Measurements from ENCODE around the gene PSTPIP1. TPM values are rescaled to one million over a fixed set of nuclear protein-coding genes. Genes with fewer than 3 reads are reported as not detected.

Gene PSTPIP1
- total RNA-seq, 4 donors from 2014 or later: 7.7 to 11.8 (median 8.1) TPM

GRCh38 chr15:76987896-76988860 is 6.7 kb upstream of the PSTPIP1 start:
- peak overlapping the region in 3 of 4 donors; percentile 27 to 57 (median 47) for H3K27ac ChIP-seq (replicated peaks in 1 of 4)
- H3K36me3 ChIP-seq: no peaks in the 10 kb centered on the region
- intact Hi-C loops (cut with DNase I): no loop called here
- no peaks in the 10 kb centered on the region for H3K9me3 ChIP-seq
- DNase-seq (ENCODE audit: extremely low spot score): no peak
- no peak overlapping the region for H3K4me3 ChIP-seq
- H3K4me1 ChIP-seq: peaks cover 8 to 21% (median 13%) of the 10 kb centered on the region in 4 donors
- no peaks in the 10 kb centered on the region for H3K27me3 ChIP-seq
- WGBS: 72% methylated on average over 11 of the region's 11 CpGs
- TF ChIP-seq, protein P1, sequence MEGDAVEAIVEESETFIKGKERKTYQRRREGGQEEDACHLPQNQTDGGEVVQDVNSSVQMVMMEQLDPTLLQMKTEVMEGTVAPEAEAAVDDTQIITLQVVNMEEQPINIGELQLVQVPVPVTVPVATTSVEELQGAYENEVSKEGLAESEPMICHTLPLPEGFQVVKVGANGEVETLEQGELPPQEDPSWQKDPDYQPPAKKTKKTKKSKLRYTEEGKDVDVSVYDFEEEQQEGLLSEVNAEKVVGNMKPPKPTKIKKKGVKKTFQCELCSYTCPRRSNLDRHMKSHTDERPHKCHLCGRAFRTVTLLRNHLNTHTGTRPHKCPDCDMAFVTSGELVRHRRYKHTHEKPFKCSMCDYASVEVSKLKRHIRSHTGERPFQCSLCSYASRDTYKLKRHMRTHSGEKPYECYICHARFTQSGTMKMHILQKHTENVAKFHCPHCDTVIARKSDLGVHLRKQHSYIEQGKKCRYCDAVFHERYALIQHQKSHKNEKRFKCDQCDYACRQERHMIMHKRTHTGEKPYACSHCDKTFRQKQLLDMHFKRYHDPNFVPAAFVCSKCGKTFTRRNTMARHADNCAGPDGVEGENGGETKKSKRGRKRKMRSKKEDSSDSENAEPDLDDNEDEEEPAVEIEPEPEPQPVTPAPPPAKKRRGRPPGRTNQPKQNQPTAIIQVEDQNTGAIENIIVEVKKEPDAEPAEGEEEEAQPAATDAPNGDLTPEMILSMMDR (IDR thresholded peaks at IDR 0.05): no peak
- TF ChIP-seq POLR2A (IDR thresholded peaks at IDR 0.05; ENCODE audit: low read depth): no peak
- TF ChIP-seq POLR2AphosphoS5 (IDR thresholded peaks at IDR 0.05): no peak
- TF ChIP-seq EP300 (IDR thresholded peaks at IDR 0.05): no peak

- intact Hi-C loops (cut with DNase I): no loop called here
These were observed 5.8 kb upstream of the PSTPIP1 start for GRCh38 chr15:76988867-76989780.

GRCh38 chr15:76991048-76991447 is 3.9 kb upstream of the PSTPIP1 start:
- TF ChIP-seq, protein P1 (IDR thresholded peaks at IDR 0.05): no peak
- TF ChIP-seq POLR2AphosphoS5 (IDR thresholded peaks at IDR 0.05): no peak
- TF ChIP-seq POLR2A (IDR thresholded peaks at IDR 0.05; ENCODE audit: low read depth): no peak
- no peak for TF ChIP-seq EP300 (IDR thresholded peaks at IDR 0.05)
- intact Hi-C loops (cut with DNase I): no loop called here
- Histone ChIP-seq H3K36me3 (no peaks in the 10 kb centered on the region), H3K27ac (replicated peaks in 1 of 4) (no peak overlapping the region), H3K4me1 (peaks cover 13 to 35% (median 31%) of the 10 kb centered on the region in 4 donors), H3K4me3 (no peak overlapping the region), H3K9me3 (no peaks in the 10 kb centered on the region), H3K27me3 (no peaks in the 10 kb centered on the region)
- WGBS: 86% methylated on average over 7 of the region's 7 CpGs
- DNase-seq (ENCODE audit: extremely low spot score): no peak

More at GRCh38 chr15:76988867-76989780, 5.8 kb upstream of the PSTPIP1 start:
- WGBS: 83% methylated on average over 12 of the region's 12 CpGs
- Histone ChIP-seq H3K36me3 (no peaks in the 10 kb centered on the region), H3K4me3 (no peak overlapping the region), H3K27ac (replicated peaks in 1 of 4) (peak overlapping the region in 3 of 4 donors; percentile 27 to 57 (median 47)), H3K9me3 (no peaks in the 10 kb centered on the region), H3K4me1 (peaks cover 8 to 21% (median 14%) of the 10 kb centered on the region in 4 donors), H3K27me3 (no peaks in the 10 kb centered on the region)
- TF ChIP-seq EP300 (IDR thresholded peaks at IDR 0.05) (no peak), POLR2A (IDR thresholded peaks at IDR 0.05; ENCODE audit: low read depth) (no peak)
- DNase-seq (ENCODE audit: extremely low spot score): no peak

DNA sequence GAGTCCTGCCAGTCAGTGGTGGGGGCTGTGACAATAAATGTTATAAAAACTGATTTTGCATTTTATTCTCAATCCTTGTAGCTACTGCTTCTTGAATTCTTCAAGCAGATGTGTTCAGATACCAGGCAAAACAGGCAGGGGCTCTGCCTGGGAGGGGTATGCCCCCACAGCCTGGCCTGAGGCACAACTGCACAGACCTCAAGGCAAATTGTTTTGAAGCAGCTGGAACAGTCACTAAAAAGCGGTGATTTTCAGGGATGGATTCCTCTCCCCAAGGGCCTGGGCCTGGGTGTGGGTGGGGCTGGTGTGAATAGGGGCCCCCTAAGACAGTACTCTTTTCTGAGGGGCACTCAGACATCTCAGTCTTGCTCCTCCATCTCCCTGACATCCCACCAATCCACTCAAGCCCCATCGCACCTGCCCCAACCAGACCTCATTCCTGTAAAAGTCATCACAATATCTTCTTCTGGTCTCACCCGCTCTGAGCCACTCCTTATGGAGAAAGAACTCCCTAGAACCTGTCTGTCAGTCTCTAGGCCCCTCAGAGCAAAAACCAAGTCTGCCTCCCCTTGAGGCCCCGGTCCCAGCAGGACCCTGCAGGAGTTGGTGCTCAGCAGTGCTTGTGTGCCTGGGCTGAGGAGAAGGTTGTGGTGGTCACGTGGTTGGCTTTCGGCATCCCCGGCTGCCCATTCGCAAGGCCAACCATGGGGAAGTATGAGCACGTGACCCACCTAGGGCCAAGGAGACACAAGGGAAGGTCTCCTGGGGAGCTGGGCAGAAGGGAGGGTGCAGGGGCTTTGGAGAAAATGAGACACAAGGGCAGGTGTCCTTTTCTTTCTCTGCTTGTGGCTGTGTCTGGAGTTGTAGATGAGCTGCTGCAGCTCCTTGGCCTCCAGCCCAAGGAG is 2.9 kb upstream of the PSTPIP1 start:
- H3K27ac ChIP-seq (replicated peaks in 1 of 4): no peak overlapping the region
- H3K36me3 ChIP-seq: no peaks in the 10 kb centered on the region
- 91% methylated on average over 9 of the region's 9 CpGs for WGBS
- TF ChIP-seq EP300 (IDR thresholded peaks at IDR 0.05): no peak
- TF ChIP-seq POLR2A (IDR thresholded peaks at IDR 0.05; ENCODE audit: low read depth): no peak
- TF ChIP-seq, protein P1 (IDR thresholded peaks at IDR 0.05): no peak
- no peak for TF ChIP-seq POLR2AphosphoS5 (IDR thresholded peaks at IDR 0.05)
- peaks cover 23 to 45% (median 41%) of the 10 kb centered on the region in 4 donors for H3K4me1 ChIP-seq
- intact Hi-C loops (cut with DNase I): no loop called here
- no peak for DNase-seq (ENCODE audit: extremely low spot score)
- no peak overlapping the region for H3K4me3 ChIP-seq
- H3K9me3 ChIP-seq: no peaks in the 10 kb centered on the region
- H3K27me3 ChIP-seq: no peaks in the 10 kb centered on the region
